ENCODE measurements around the gene CERT1.

DNA sequence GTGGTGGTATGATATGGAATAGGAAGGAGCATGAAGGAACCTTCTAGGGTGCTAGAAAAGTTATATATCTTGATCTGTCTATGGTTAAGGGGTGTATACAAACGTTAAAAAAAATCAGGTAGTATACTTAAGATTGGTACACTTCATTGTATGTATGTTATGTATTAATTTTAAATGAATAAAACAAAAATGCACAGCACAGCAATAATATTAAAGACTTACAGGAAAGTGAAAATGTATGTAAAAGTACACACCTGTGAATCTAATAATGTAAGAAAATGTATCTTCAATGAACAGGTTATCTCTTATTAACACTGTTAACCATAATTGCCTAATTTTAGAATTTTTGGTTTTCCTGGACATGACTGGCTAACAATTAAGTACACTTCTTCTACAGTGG, 97.2 kb downstream of the CERT1 start:
- TF ChIP-seq, protein P1, sequence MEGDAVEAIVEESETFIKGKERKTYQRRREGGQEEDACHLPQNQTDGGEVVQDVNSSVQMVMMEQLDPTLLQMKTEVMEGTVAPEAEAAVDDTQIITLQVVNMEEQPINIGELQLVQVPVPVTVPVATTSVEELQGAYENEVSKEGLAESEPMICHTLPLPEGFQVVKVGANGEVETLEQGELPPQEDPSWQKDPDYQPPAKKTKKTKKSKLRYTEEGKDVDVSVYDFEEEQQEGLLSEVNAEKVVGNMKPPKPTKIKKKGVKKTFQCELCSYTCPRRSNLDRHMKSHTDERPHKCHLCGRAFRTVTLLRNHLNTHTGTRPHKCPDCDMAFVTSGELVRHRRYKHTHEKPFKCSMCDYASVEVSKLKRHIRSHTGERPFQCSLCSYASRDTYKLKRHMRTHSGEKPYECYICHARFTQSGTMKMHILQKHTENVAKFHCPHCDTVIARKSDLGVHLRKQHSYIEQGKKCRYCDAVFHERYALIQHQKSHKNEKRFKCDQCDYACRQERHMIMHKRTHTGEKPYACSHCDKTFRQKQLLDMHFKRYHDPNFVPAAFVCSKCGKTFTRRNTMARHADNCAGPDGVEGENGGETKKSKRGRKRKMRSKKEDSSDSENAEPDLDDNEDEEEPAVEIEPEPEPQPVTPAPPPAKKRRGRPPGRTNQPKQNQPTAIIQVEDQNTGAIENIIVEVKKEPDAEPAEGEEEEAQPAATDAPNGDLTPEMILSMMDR (conservative IDR thresholded peaks at IDR 0.05), result no peak
- TF ChIP-seq ZFX (IDR thresholded peaks at IDR 0.05), result no peak
